ENCODE measurements around the gene PSMF1.
"Not testable (repeated sequence)": the region's sequence is repeated elsewhere in the genome, so short reads cannot be mapped to it uniquely, and the experiment has no call there.

The PSMF1 gene

DNA sequence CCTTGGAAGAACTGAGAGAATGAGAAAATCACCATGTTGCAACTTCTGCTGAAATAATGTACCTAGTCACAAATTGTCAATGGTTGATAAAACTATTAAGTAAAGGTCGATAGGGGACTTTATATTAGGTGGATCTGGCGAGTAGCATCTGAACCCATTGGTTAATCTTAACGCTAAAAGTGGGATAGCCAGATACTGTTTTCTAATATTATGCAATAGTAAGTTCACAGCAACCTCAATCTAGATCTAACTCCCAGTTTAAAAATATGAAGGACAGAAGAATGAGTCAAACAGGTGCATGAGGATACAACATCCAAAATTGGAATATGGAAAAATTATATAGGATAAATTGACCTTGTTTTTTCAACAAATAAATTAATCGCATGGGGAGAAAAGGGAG, 18.8 kb downstream of the PSMF1 start:
- DNase-seq (ENCODE audit: low spot score), result no peak
- TF ChIP-seq, protein P1, sequence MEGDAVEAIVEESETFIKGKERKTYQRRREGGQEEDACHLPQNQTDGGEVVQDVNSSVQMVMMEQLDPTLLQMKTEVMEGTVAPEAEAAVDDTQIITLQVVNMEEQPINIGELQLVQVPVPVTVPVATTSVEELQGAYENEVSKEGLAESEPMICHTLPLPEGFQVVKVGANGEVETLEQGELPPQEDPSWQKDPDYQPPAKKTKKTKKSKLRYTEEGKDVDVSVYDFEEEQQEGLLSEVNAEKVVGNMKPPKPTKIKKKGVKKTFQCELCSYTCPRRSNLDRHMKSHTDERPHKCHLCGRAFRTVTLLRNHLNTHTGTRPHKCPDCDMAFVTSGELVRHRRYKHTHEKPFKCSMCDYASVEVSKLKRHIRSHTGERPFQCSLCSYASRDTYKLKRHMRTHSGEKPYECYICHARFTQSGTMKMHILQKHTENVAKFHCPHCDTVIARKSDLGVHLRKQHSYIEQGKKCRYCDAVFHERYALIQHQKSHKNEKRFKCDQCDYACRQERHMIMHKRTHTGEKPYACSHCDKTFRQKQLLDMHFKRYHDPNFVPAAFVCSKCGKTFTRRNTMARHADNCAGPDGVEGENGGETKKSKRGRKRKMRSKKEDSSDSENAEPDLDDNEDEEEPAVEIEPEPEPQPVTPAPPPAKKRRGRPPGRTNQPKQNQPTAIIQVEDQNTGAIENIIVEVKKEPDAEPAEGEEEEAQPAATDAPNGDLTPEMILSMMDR (IDR thresholded peaks at IDR 0.05; ENCODE audit: borderline replicate concordance, control extremely low read depth, extremely low read depth, insufficient read depth, missing control alignments), result no peak
- in situ Hi-C loops (cut with MboI; ENCODE audit: low sequenced_read_pairs, unreplicated experiment), result no loop called here

DNA sequence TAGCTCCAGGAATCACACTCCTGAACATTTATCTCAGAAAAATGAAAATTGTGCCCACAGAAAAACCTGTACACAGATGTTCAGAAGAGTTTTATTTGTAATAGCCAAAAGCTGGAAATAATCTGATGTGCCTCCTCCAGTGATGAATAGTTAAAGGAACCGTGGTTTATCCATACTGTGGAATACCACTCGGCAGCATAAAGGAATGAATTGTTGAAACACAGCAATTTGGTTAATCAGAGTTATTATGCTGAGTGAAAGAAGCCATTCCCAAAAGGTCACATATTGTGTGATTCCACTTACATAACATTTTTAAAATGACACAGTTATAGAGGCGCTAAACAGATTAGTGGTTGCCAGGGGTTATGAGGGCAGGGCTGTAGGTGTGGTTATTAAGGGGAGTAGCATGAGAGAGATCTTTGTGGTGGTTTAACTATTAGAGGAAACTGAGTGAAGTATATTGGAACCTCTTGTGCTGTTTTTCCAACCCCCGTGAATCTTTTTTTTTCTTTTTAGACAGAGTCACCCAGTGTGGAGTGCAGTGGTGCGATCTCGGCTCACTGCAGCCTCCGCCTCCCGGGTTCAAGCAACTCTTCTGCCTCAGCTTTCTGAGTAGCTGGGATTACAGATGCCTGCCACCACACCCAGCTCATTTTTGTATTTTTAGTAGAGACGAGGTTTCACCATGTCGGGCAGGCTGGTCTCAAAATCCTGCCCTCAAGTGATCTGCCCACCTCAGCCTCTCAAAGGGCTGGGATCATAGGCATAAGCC, 26.2 kb downstream of the PSMF1 start:
- in situ Hi-C loops (cut with MboI; ENCODE audit: low sequenced_read_pairs, unreplicated experiment), result no loop called here
- TF ChIP-seq, protein P1 (IDR thresholded peaks at IDR 0.05; ENCODE audit: borderline replicate concordance, control extremely low read depth, extremely low read depth, insufficient read depth, missing control alignments), result no peak
- DNase-seq (ENCODE audit: low spot score), result no peak

DNA sequence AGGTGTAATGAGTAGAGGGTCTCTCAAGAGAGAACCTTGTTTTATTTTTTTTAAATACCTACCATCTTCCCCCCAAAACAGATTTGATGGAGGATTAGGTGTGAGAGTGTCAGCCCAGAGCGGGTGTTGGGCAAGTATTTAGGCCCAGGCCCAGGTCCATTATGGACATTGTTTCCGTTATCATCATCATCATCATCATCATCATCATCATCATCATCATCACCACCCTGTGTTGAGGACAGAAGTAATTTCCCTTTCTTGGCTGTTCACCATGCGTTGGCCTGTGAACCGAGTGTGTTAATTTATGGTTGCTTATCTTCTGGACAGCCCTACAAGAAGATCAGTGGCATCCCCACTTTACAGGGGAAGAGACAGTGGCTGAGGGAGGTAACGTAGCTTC, 28.6 kb downstream of the PSMF1 start:
- in situ Hi-C loops (cut with MboI; ENCODE audit: low sequenced_read_pairs, unreplicated experiment), result no loop called here
- TF ChIP-seq, protein P1 (IDR thresholded peaks at IDR 0.05; ENCODE audit: borderline replicate concordance, control extremely low read depth, extremely low read depth, insufficient read depth, missing control alignments), result no peak
- no peak for DNase-seq (ENCODE audit: low spot score)

DNA sequence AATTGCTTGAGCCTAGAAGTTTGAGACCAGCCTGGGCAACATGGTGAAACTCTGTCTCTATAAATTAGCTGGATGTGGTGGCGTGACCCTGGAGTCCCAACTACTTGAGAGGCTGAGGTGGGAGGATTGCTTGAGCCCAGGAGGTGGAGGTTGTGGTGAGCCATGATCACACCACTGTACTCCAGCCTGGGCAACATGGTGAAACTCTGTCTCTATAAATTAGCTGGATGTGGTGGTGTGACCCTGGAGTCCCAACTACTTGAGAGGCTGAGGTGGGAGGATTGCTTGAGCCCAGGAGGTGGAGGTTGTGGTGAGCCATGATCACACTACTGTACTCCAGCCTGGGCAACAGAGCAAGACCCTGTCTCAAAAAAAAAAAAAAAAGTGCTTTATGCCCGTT, 31.4 kb downstream of the PSMF1 start:
- in situ Hi-C loops (cut with MboI; ENCODE audit: low sequenced_read_pairs, unreplicated experiment); DNase-seq (ENCODE audit: low spot score): not testable (repeated sequence)

DNA sequence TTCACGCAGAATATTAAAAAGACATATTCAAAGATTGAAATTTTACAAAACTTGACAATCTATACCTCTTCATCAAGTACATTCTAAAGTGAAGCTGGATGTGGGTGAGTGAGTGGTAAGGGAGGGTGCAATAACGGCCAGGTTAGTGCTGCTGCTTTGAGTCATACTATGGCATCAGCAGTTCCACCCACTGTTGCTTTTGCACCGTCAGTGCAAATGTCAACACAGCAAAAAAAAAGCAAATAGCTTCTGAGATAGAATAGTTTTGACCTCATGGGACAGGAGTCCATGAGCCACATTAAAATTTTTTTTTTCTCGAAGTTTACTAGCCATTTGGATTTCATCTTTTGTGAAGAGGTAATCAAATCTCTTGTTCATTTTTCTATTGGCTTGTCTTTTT, 31.8 kb downstream of the PSMF1 start:
- in situ Hi-C loops (cut with MboI; ENCODE audit: low sequenced_read_pairs, unreplicated experiment), result no loop called here
- TF ChIP-seq, protein P1 (IDR thresholded peaks at IDR 0.05; ENCODE audit: borderline replicate concordance, control extremely low read depth, extremely low read depth, insufficient read depth, missing control alignments), result no peak
- no peak for DNase-seq (ENCODE audit: low spot score)

DNA sequence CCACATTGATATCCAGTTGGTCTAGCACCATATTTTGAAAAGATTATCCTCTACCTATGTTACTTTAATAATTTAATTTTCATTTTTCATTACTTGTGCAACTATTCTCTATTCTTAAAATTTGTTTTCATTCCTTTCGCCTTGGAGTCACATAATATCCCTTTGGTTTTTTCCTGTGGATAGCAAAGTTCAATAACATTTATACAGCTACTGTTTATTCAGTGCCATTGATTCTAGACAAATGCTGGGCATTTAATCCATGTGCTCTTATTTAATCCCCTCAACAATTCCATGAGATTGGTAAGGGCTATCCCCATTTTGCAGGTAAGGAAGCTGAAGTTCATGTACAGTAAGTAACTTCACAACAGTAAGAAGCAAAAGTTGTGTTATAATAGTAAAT, 32.6 kb downstream of the PSMF1 start:
- DNase-seq (ENCODE audit: low spot score), result no peak
- TF ChIP-seq, protein P1 (IDR thresholded peaks at IDR 0.05; ENCODE audit: borderline replicate concordance, control extremely low read depth, extremely low read depth, insufficient read depth, missing control alignments), result no peak
- in situ Hi-C loops (cut with MboI; ENCODE audit: low sequenced_read_pairs, unreplicated experiment), result no loop called here

DNA sequence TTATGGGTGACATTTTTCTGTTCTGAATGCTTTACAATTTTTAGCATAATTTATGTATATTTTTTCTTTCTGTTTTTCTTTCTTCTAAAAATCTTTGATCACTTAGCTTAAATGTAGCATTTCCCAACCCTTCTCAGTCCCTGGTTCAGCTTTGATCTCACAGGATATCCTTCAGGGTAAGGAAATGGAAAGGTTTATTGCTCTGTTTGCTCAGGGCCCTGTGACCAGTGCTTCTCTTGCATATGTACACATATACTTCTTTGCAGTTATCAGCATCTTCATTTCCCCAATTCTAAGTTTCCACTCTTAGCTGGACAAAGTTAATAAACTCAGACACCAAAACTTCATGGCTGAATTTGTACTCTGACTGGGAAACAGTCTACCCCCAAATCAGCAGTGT, 35.8 kb downstream of the PSMF1 start:
- in situ Hi-C loops (cut with MboI; ENCODE audit: low sequenced_read_pairs, unreplicated experiment), result no loop called here
- no peak for DNase-seq (ENCODE audit: low spot score)
- TF ChIP-seq, protein P1 (IDR thresholded peaks at IDR 0.05; ENCODE audit: borderline replicate concordance, control extremely low read depth, extremely low read depth, insufficient read depth, missing control alignments), result no peak

Data from GM13976 (cell line).